Stimulated activated CD4-positive, alpha-beta T cell treated with anti-CD3 and anti-CD28 coated beads, Interleukin-2, amount 100 ng/mL, for 4 hours (primary cell): ENCODE measurements around the gene CHID1.

Experiments
- DNase-seq: peaks from one replicate; pipeline ENCODE4 v3.0.0-alpha.2; 2020; ENCODE audit warnings: low read depth

The CHID1 gene

DNA sequence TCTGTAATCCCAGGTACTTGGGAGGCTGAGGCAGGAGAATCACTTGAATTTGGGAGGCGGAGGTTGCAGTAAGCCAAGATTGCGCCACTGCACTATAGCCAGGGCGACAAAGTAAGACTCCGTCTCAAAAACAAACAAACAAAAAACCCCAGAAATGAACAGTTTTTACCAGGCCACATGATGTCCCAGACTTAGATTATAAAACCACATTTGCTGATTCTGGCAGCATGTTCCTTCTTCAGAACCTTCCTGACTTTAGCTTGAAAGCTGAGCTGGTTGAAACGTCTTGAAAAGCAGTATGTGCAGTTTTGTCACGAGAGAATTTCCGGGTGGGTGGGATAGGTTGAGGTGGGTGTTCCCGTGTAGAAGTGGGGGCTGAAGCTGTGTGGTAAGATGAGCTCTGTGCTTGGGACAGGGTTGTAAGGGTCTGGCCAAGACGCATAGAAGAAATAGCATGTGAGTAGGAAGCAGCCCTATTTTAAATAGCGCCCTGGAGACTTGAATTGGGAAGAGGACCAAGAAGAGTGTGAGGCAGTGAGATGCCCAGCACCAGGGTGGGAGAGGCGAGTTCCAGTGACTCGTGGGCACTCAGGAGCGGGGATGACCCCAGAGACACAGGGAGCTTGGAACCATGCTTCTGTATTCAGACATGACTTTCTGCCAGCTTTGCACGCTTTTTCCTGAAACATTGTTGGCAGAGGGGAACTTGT is 22.7 kb upstream of the CHID1 start:
- DNase-seq = no peak

DNA sequence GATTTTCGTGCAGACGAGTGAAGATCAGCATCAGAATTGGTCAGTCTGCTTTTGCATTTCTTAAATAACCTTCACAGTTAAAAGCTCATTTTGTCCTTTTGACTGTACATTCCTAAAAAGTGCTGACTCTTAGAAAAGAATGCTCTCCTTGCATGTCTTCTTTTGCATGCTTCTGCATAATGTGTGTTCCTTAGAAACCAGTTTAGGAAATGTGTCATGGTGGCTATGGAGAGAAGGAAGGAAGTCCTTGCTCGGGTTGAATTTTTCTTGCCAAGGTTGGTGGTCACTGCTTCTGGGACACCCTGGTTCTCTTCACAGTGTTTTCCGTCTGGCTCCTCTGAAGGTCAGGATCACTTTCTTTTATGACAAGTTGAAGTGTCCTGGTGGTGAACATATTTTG is 21.8 kb upstream of the CHID1 start:
- no peak for DNase-seq

DNA sequence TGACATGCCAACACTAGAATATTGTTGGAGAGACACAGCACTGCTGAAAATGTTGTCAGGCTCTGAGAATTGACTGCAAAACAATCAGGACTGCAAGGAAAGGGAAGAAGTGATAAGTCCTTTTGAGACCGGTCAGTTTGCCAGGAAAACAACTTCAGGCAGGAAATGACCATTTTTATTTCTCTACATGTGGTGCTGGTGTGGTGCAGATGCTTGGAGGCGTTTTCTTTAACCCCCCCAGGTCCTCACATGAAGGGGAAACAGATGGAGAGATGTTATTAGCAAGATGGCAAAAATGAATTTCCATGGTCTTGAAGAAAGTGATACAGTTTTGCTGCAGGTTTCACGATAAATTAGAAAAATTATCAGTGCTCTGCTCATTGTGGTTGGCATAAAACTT is 20.8 kb upstream of the CHID1 start:
- no peak for DNase-seq

DNA sequence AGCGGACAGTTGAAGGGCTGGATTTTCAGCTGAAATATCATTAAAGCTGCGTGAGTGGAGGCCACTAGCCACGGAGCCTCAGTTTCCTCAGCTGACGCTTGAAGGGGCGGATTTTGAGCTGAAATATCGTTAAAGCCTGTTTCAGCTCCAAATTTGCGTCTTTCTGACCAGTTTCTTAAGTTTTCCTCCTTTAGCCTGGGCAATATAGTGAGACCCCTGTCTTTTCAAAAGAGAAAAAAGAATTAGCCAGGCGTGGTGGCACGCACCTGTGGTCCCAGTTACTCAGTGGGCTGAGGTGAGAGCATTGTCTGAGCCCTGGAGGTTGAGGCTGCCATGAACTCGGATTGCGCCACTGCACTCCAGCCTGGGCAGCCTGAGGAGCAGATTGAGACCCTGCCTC is 18.8 kb upstream of the CHID1 start:
- no peak for DNase-seq

DNA sequence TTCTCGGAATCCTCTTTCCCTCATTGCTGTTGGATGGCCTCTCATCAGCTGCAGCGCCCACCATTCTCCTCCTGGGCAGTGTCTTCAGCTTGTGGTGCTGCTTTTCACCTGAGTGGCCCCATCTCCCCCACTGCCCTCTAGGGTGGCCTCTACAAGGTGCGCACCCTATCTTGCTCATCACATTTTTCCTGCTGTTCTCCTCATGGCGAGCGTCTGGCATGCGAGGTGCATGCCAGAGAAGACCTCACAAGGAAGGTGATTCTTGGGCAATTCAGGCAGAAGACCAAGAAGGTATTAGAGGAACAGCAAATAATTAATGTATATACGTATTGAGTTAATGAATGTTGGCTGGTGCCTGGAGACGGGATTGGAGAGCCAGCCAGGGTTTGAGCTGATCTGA is 18.2 kb upstream of the CHID1 start:
- no peak for DNase-seq

DNA sequence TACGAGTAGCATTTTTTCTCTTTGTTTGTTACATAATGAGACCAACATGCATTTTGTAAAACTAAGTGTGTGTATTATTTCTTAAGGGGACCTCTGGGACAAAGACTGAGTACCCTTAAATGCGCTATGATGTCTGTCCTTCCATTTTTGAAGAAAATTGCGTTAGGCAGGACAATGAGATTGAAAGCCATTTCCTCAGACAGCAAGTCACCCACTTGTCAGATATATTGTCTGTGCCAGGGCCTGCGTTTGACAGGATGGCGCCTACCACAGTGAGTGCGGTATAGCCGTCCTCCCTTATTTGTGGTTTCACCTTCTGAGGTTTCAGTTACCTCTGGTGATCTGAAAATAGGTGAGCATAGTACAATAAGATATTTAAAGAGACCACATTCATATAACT is 17.3 kb upstream of the CHID1 start:
- no peak for DNase-seq

DNA sequence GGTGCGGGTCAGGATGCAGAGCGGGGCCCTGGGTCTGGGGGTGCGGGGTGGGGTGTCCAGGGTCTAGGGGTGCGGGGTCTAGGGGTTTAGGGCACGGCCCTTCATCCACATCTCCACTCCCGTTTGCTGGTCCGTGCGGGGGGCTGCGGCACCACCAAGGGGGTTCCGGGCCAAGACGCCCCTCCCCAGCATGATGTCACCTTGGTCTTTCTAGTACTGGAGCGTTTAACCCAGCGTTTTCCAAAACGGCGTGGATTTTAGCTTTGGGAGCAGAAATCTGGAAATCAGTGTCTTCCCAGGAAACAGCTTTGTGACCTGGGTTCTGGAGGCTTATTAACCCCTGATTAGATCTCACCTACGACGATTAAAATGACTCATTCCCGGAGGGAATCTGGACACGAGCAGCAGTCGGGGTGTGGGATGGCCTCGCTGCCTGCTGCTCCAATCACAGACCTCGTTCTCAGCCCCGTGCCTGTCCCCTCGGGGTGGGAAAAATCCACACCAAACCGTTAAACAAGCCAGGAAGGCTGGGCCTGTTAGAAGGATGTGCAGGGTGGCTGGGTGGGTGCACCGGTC is 15.8 kb upstream of the CHID1 start:
- DNase-seq = no peak

DNA sequence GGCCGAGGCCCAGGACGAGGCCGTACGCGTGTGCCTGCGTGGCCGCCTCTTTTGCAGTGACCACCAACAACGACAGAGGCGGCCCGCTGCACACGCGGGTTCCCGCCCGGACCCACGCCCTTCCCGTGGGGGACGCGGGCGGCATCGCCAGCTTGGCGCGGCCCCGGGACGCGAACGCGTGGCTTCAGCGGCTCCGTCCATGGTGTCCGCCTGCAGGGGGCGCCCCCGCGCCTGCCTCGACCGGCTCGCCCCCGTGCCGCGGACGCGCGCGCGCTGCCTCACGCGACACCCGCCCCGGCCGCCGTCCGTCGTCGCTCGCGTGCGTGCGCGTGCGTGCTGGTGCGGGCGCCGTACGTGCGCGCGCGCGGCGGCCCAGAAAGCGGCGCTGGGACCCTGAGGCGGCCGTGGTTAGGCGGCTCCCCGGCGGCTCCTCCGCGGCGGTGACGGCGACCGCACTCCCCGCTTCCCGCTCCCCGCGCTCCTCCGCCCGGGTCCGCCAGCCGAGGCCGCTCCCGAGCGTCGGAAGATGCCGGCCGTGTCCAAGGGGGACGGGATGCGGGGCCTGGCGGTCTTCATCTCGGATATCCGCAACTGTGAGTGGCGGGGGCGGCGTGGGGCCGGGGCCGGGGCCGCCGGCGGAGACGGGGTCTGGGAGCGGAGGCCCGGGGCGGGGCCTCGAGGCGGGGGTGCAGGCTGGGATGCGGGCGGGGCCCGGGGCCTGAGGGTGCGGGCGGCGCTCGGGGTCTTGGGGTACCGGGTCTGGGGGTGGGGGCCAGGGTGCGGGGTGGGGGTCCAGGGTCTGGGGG is 15.1 kb upstream of the CHID1 start, which contains the start of gene AP2A2:
TSS of gene AP2A2 (plus strand) at position 375 of the 806 bp plus-strand sequence. CDS start at position 527, 152 bp downstream.
- peak; percentile 91 for DNase-seq

DNA sequence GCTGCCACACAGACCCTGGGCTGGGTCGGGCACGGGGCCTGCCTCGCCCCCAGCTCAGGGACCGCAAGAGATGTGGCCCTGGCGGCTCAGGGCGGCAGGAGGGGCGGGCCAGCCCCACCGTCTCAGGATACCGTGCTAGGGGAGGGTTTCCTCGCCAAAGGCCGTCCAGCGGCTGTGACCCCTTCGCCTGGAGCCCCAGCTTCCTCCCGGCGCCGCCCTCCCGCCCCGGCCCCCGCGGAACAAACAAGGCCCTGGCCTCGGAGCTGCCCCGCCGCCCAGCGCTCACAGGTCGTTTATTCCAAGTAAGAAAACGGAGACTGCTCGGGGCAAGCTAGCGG is 14.5 kb upstream of the CHID1 start:
- no peak for DNase-seq

DNA sequence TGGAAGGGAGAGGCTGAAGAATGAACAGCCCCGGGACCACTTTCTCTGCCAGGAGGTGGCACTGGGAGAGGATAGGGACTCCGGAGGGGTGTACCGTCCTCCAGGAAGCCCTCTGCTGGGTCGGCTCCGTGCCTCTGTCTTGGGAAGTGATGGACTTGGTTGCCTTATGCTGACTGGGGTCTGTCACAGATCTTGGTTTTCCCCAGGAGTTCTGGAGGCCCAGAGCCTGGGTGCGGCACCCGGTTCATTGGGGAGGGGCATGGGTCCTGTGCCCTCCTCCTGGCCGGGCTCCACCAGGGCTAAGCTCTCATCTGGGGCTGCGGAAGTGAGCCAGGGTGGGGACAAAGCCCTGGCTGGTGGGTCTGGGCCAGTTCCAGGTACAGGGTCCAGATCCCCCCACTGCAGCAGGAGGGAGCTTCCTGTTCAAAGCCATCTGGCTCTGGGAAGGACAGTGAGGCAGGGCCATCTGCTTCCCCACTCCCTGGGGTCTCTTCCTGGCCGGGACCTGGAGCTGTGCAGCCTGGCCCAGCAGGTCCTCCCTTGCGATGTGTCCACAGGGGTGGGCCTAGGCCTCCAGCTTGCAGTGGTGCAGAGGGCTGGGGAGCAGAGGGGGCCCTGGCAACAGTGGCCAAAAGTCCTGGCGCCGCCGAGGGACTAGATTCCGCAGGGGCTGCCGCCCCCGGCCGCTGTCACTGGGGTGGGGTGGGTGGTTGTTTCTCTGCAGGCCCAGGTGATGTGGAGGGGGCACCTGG is 14.0 kb upstream of the CHID1 start:
- DNase-seq = no peak

DNA sequence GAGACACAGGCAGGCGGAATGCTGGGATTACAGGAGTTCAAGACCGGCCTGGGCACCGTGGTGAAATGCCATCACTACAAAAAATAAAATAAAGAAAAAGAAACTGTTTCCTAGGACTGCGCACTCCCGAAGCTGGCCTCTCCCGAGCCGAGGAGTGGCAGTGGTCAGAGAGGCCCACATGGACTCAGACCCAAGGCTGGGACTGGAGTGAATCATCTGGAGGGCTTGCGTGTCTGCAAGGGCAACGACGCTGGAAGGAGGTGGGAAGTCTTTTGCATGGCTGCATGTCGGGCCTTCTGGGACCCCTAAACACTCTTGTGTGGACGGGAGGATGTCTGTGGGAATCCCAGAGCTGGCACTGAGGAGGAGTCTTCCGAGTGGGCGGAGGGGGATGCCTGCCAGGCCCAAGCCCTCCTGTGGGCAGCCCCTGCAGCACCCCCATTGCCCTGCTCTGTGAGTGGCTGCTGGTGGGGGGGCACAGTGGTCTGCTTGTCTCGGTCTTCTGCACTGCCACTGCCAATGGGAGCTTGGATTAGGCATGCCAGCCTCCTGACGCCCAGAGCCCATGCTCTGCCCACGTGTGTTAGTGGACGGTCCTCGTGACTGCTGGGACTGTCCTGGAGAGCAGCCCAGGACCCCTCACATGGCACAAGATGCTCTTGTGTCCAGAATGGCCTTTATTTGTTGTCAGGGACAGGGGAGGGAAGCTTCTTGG is 13.2 kb upstream of the CHID1 start:
- no peak for DNase-seq

DNA sequence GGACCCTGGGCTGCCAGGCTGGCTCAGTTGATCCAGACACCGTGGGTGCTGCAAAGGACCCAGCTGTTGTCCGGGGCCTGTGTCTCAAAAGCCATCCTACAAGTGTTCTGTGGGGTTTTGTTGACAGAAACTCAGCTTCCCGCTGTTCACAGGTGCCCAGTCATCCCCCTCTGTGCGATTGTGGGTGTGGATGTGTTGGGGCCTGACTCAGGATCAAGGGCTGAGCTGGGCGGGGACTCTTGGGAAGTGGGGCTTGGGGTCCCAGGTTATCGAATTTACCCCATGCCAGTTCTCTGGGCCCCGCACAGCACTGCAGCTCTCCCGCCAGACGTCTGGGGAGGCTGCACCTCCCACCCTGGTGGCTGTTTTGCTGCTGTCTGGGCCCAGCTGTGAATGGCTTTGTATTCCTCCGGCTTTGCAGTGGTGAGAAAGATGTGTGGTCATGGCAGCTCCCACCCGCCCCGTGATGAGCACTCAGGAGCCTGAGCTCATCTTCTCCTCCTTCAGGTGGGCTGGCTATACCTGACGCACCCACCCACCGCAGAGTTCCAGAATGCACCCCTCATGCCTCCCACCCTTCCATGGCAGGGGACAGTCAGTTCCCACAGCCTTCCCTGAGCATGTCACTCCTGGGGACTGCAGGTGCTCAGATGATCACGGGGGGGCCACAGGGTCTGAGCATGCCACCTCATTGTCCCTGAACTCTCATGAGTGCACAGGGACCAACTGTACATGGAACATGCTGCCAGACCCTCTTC is 11.5 kb upstream of the CHID1 start:
- DNase-seq = no peak

DNA sequence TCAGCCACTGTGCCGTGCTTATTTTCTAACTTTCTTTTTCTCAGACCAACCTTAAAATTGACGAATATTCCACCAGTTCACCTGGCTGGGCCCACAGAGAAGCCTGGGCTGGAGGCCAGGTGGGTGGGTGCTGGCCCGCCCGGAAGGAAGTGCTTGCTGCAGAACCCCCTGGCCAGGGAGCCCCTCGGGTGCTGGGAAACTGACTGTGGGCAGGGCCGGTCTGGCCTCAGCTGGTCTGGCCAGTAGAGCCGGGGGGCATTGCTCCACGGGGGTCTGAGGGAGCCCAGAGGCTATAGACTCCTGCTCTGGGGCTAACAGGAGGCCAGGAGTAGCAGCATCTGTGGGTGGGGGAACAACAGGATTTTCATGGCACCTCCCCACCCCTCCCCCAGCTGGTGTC is 6.8 kb upstream of the CHID1 start:
- DNase-seq = no peak

DNA sequence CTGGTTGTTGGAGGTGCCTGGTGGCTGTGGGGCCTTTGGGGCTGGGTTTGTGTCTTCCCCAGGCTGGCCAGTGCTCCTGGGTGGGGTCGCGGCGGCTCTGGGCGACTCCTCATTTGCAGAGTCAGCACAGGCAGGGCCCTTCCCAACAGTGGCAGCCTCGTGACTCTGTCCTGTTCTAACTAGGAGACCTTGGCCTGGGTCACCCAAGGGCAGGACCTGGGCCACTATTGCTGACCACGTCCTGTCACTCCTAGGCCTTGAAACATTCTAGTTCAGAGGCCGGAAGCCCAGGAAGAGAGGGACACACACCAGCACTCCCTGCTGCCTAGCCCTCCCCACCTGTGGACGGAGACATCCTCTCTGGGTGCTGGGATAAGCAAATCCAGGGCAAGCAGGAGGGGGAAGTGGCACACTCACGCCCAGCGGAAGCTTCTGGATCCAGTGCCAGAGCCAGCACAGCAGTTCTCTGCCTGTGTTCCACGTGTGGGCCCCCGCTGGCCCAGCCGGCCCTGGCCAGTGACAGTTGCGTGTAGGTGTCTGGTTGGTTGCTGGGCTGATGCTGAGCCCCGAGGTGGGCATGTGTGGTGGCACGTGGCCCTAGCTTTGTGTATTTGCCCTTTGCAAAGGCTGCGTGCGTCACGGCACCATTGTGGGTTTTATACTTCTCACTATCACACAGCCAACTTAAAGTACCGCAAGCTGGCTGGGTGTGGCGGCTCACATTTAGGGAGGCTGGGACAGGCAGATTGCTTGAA is 4.3 kb upstream of the CHID1 start:
- no peak for DNase-seq

DNA sequence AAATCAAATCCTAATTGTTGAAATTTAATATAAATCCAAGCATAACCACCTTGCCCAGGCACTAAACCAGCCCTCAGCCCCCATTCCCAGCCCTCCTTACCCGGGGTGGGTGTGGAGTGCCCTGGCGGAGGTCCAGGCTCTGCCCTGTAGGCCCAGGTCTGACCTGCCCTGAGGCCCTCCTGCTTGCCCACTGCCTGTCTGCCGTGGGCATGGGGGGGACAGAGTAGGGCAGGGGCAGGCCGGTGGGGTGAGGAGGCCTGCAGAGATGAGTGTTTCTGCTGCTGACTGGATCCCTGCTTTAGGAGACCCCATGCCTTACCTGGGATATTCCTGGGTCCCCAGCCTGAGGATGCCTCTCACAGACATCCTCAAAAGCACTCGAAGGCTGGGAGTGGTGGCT is 3.6 kb upstream of the CHID1 start:
- no peak for DNase-seq

DNA sequence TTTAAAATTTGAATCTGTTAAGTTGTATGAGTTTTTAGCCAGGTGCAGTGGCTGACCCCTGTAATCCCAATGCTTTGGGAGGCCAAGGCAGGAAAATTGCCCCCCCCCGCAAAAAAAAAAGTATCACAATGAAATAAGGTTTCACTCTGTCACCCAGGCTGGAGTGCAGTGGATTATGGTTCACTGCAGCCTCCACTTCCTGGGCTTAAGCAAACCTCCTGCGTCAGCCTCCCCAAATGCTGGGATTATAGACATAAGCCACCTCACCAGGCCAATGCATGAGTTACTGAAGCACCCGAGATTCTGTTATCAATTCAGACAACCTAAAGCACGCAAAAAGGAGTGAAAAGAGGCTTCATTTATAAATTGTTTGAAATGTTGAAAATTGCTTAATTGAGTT is 2.4 kb upstream of the CHID1 start:
- no peak for DNase-seq

DNA sequence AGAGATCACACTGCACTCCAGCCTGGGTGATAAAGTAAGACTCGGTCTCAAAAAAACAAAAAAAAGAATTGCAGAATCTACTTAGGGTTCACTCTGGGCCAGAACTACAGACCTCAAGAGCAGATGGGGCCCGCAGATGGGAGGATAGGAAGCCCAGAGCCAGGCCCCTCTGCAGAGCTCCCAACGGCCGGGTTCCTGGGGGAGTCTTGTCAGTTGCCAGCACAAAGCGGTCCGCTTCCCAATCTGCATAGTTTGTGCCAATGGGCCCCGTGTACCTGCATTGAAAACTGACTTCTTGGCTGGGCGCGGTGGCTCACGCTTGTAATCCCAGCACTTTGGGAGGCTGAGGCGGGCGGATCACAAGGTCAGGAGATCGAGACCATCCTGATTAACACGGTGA is 1.7 kb upstream of the CHID1 start:
- no peak for DNase-seq

DNA sequence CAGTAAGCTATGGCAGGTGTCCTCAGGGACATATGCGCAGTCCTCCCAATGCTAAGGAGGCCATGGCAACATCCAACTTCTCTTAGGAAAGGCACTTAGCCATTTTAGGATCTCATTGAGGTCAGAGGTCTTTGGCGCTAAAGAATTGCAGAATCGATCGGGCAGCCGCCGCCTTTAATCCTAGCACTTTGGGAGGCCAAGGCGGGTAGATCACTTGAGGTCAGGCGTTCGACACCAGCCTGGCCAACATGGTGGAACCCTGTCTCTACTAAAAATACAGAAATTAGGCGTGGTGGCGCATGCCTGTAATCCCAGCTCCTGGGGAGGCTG is 1.2 kb upstream of the CHID1 start:
- no peak for DNase-seq

DNA sequence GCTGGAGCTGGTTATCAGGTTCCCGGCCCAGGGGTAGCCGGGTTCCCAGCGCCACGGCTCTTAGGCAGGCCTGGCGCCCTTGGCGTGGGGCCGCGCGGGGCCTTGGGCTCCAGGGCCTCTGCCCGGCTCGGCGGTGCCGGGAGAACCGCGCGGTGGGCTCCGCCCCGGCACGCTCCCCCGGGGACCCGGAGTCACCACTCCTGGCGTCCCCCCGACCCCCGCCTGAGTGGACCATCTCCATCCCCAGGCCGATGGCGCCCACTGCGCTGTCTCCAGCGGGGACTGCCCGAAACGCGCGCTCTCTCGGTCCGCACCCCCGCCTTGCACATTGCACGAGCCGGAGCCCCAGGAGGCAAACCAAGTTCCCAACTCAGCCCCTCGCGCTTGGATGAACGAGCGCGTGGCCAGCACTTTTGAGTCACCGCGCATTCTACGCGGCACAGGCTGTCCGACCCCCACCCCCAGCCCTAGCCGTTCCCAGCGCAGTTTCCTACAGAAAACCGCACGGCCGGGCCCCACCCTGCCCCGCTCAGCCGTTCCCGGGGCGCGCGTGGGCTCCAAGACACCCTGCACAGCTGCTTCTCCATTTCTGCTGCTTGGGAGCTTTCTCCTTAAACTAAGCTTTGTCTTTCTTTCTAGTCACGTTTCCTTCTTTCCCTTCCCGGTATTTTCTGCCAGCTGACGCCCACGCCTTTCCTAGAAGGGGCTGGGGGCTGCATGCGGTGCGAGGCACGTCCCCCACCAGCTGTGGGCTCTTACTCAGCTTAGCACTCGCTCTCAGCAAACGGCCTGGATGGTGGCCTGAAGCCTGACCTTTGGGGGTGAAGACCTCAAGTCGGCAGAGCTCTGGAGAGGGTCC is 650 bp upstream of the CHID1 start:
- no peak for DNase-seq
